ENCODE data around the gene ZNF277. TPM values are rescaled to one million over a fixed set of nuclear protein-coding genes. Genes with fewer than 3 reads are reported as not detected.

ZNF277 gene
- total RNA-seq, 6 donors from 2014 or later = 20.8 to 63.1 (median 34.8) TPM

- no peaks in the 10 kb centered on the region for H3K9me3 ChIP-seq
- ATAC-seq (ENCODE audit: low FRiP score in 2 of 2) = no peak
- WGBS, 2 donors = 34 to 39% methylated on average over 2 of the region's 2 CpGs
- TF ChIP-seq POLR2A (IDR thresholded peaks at IDR 0.05) (no peak), POLR2AphosphoS5 (IDR thresholded peaks at IDR 0.05) (no peak), EP300 (IDR thresholded peaks at IDR 0.05) (no peak), CTCF (IDR thresholded peaks at IDR 0.05) (no peak)
- H3K4me3 ChIP-seq = no peak overlapping the region
- no peak overlapping the region for H3K27ac ChIP-seq
- DNase-seq = peak in 1 of 2 donors; percentile 27
- H3K27me3 ChIP-seq = no peaks in the 10 kb centered on the region
- no peaks in the 10 kb centered on the region for H3K4me1 ChIP-seq
- no peaks in the 10 kb centered on the region for H3K36me3 ChIP-seq
These were observed 163.9 kb downstream of the ZNF277 start for GRCh38 chr7:112370436-112370835.

GRCh38 chr7:112371701-112372100 lies 165.2 kb downstream of the ZNF277 start:
- H3K36me3 ChIP-seq = no peaks in the 10 kb centered on the region
- H3K27me3 ChIP-seq = no peaks in the 10 kb centered on the region
- no peak for TF ChIP-seq POLR2A (IDR thresholded peaks at IDR 0.05)
- TF ChIP-seq POLR2AphosphoS5 (IDR thresholded peaks at IDR 0.05) = no peak
- no peak for TF ChIP-seq EP300 (IDR thresholded peaks at IDR 0.05)
- TF ChIP-seq CTCF (IDR thresholded peaks at IDR 0.05) = no peak
- no peak overlapping the region for H3K4me3 ChIP-seq
- ATAC-seq (ENCODE audit: low FRiP score in 2 of 2) (no peak), DNase-seq (no peak)
- 50 to 54% methylated on average over 2 of the region's 2 CpGs for WGBS, 2 donors
- no peak overlapping the region for H3K27ac ChIP-seq
- H3K4me1 ChIP-seq = no peaks in the 10 kb centered on the region
- H3K9me3 ChIP-seq = no peaks in the 10 kb centered on the region

GRCh38 chr7:112372101-112372500 lies 165.6 kb downstream of the ZNF277 start:
- no peaks in the 10 kb centered on the region for H3K9me3 ChIP-seq
- WGBS, 2 donors = 0 to 13% methylated on average over 1 of the region's 1 CpG
- no peaks in the 10 kb centered on the region for H3K36me3 ChIP-seq
- no peak overlapping the region for H3K4me3 ChIP-seq
- DNase-seq = no peak
- ATAC-seq (ENCODE audit: low FRiP score in 2 of 2) = no peak
- no peaks in the 10 kb centered on the region for H3K27me3 ChIP-seq
- TF ChIP-seq POLR2A (IDR thresholded peaks at IDR 0.05) (no peak), EP300 (IDR thresholded peaks at IDR 0.05) (no peak), CTCF (IDR thresholded peaks at IDR 0.05) (no peak), POLR2AphosphoS5 (IDR thresholded peaks at IDR 0.05) (no peak)
- H3K27ac ChIP-seq = no peak overlapping the region
- H3K4me1 ChIP-seq = no peaks in the 10 kb centered on the region

GRCh38 chr7:112377593-112377992 lies 171.1 kb downstream of the ZNF277 start:
- TF ChIP-seq POLR2AphosphoS5 (IDR thresholded peaks at IDR 0.05) (no peak), CTCF (IDR thresholded peaks at IDR 0.05) (no peak), POLR2A (IDR thresholded peaks at IDR 0.05) (no peak), EP300 (IDR thresholded peaks at IDR 0.05) (no peak)
- WGBS, 2 donors = 75 to 85% methylated on average over 1 of the region's 1 CpG

GRCh38 chr7:112381311-112382091 lies 175.0 kb downstream of the ZNF277 start:
- H3K27ac ChIP-seq = no peak overlapping the region
- H3K27me3 ChIP-seq = no peaks in the 10 kb centered on the region
- H3K9me3 ChIP-seq = no peaks in the 10 kb centered on the region
- no peak for DNase-seq
- TF ChIP-seq POLR2A (IDR thresholded peaks at IDR 0.05) (no peak), POLR2AphosphoS5 (IDR thresholded peaks at IDR 0.05) (no peak), EP300 (IDR thresholded peaks at IDR 0.05) (no peak), CTCF (IDR thresholded peaks at IDR 0.05) (no peak)
- 79 to 90% methylated on average over 5 of the region's 5 CpGs for WGBS, 2 donors
- H3K4me3 ChIP-seq = no peak overlapping the region
- H3K4me1 ChIP-seq = peaks cover 0 to 5% (median 0%) of the 10 kb centered on the region in 4 donors
- ATAC-seq (ENCODE audit: low FRiP score in 2 of 2) = no peak
- no peaks in the 10 kb centered on the region for H3K36me3 ChIP-seq

More at GRCh38 chr7:112377593-112377992, 171.1 kb downstream of the ZNF277 start:
- Histone ChIP-seq H3K36me3 (no peaks in the 10 kb centered on the region), H3K27me3 (no peaks in the 10 kb centered on the region), H3K4me3 (no peak overlapping the region), H3K27ac (no peak overlapping the region), H3K9me3 (no peaks in the 10 kb centered on the region), H3K4me1 (no peaks in the 10 kb centered on the region)
- no peak for ATAC-seq (ENCODE audit: low FRiP score in 2 of 2)
- DNase-seq = no peak
